Measurements from ENCODE around the gene RBFOX2.

GRCh38 chr22:35769974-35770373, 258.6 kb downstream of the RBFOX2 start:
- no peak for TF ChIP-seq CTCF (IDR thresholded peaks at IDR 0.05)
- TF ChIP-seq POLR2A (IDR thresholded peaks at IDR 0.05) = no peak
